Measurements from ENCODE around the gene CPO. TPM values are rescaled to one million over a fixed set of nuclear protein-coding genes. Genes with fewer than 3 reads are reported as not detected.

The CPO gene
- total and polyA plus RNA-seq, 2 experiments from 2014 or later: not detected

GRCh38 chr2:206993964-206994363 lies 54.6 kb downstream of the CPO start:
- no peaks in the 10 kb centered on the region for H4K20me1 ChIP-seq (ENCODE audit: insufficient read depth, poor library complexity, severe bottlenecking)
- H2AFZ ChIP-seq: no peak overlapping the region

GRCh38 chr2:206996556-206997065 lies 57.3 kb downstream of the CPO start:
- no peaks in the 10 kb centered on the region for H3K79me2 ChIP-seq
- no peak overlapping the region for H3K27ac ChIP-seq
- TF ChIP-seq CTCF (IDR thresholded peaks at IDR 0.05; ENCODE audit: poor library complexity) (no peak), EZH2 (IDR thresholded peaks at IDR 0.05; ENCODE audit: borderline replicate concordance) (no peak), EZH2phosphoT487 (IDR thresholded peaks at IDR 0.05; ENCODE audit: low read depth, severe bottlenecking, unreplicated experiment) (no peak)
- H3K4me1 ChIP-seq (ENCODE audit: insufficient read depth): no peaks in the 10 kb centered on the region
- H3K9me3 ChIP-seq (ENCODE audit: low read depth): no peaks in the 10 kb centered on the region
- no peaks in the 10 kb centered on the region for H3K9me2 ChIP-seq (replicated peaks; ENCODE audit: insufficient read depth)
- H3K4me3 ChIP-seq: no peak overlapping the region
- H2AFZ ChIP-seq: no peak overlapping the region
- no peaks in the 10 kb centered on the region for H3K27me3 ChIP-seq
- no peaks in the 10 kb centered on the region for H4K20me1 ChIP-seq (ENCODE audit: insufficient read depth, poor library complexity, severe bottlenecking)
- no peaks in the 10 kb centered on the region for H3K36me3 ChIP-seq (replicated peaks; ENCODE audit: insufficient read depth, low read depth)
- H3K4me2 ChIP-seq: no peak overlapping the region
- DNase-seq (ENCODE audit: low spot score): no peak

More at GRCh38 chr2:206993964-206994363, 54.6 kb downstream of the CPO start:
- DNase-seq (ENCODE audit: low spot score): no peak
- H3K9me3 ChIP-seq (ENCODE audit: low read depth): no peaks in the 10 kb centered on the region
- no peak for TF ChIP-seq CTCF (IDR thresholded peaks at IDR 0.05; ENCODE audit: poor library complexity)
- TF ChIP-seq EZH2phosphoT487 (IDR thresholded peaks at IDR 0.05; ENCODE audit: low read depth, severe bottlenecking, unreplicated experiment): no peak
- TF ChIP-seq EZH2 (IDR thresholded peaks at IDR 0.05; ENCODE audit: borderline replicate concordance): no peak
- no peak overlapping the region for H3K27ac ChIP-seq
- H3K27me3 ChIP-seq: no peaks in the 10 kb centered on the region
- H3K4me1 ChIP-seq (ENCODE audit: insufficient read depth): no peaks in the 10 kb centered on the region
- H3K79me2 ChIP-seq: no peaks in the 10 kb centered on the region
- no peak overlapping the region for H3K4me2 ChIP-seq
- no peak overlapping the region for H3K4me3 ChIP-seq
- H3K9me2 ChIP-seq (replicated peaks; ENCODE audit: insufficient read depth): no peaks in the 10 kb centered on the region
- H3K36me3 ChIP-seq (replicated peaks; ENCODE audit: insufficient read depth, low read depth): no peaks in the 10 kb centered on the region
- WGBS (ENCODE audit: low lambda C conversion rate, missing lambda C conversion rate): 62% methylated on average over 4 of the region's 4 CpGs

- Histone ChIP-seq H3K4me3 (no peak overlapping the region), H3K36me3 (replicated peaks; ENCODE audit: insufficient read depth, low read depth) (no peaks in the 10 kb centered on the region), H2AFZ (no peak overlapping the region), H3K27ac (no peak overlapping the region), H3K4me2 (no peak overlapping the region), H3K79me2 (no peaks in the 10 kb centered on the region), H3K27me3 (no peaks in the 10 kb centered on the region), H4K20me1 (ENCODE audit: insufficient read depth, poor library complexity, severe bottlenecking) (no peaks in the 10 kb centered on the region), H3K4me1 (ENCODE audit: insufficient read depth) (no peaks in the 10 kb centered on the region), H3K9me3 (ENCODE audit: low read depth) (no peaks in the 10 kb centered on the region), H3K9me2 (replicated peaks; ENCODE audit: insufficient read depth) (no peaks in the 10 kb centered on the region)
- DNase-seq (ENCODE audit: low spot score): no peak
- TF ChIP-seq CTCF (IDR thresholded peaks at IDR 0.05; ENCODE audit: poor library complexity) (no peak), EZH2phosphoT487 (IDR thresholded peaks at IDR 0.05; ENCODE audit: low read depth, severe bottlenecking, unreplicated experiment) (no peak), EZH2 (IDR thresholded peaks at IDR 0.05; ENCODE audit: borderline replicate concordance) (no peak)
- WGBS (ENCODE audit: low lambda C conversion rate, missing lambda C conversion rate): 68% methylated on average over 1 of the region's 1 CpG
Measured at GRCh38 chr2:207008105-207008990, 69.0 kb downstream of the CPO start.
